HG02798 (cell line): ENCODE data around the gene ERAS.

Source experiments
- ATAC-seq: cut with Tn5 transposase; IDR thresholded peaks from one replicate; pipeline ENCODE4 v1.9.1; 2021; ENCODE audit warnings: mild to moderate bottlenecking; ENCODE audit not compliant: unreplicated experiment, poor library complexity

Gene ERAS, protein sequence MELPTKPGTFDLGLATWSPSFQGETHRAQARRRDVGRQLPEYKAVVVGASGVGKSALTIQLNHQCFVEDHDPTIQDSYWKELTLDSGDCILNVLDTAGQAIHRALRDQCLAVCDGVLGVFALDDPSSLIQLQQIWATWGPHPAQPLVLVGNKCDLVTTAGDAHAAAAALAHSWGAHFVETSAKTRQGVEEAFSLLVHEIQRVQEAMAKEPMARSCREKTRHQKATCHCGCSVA

DNA sequence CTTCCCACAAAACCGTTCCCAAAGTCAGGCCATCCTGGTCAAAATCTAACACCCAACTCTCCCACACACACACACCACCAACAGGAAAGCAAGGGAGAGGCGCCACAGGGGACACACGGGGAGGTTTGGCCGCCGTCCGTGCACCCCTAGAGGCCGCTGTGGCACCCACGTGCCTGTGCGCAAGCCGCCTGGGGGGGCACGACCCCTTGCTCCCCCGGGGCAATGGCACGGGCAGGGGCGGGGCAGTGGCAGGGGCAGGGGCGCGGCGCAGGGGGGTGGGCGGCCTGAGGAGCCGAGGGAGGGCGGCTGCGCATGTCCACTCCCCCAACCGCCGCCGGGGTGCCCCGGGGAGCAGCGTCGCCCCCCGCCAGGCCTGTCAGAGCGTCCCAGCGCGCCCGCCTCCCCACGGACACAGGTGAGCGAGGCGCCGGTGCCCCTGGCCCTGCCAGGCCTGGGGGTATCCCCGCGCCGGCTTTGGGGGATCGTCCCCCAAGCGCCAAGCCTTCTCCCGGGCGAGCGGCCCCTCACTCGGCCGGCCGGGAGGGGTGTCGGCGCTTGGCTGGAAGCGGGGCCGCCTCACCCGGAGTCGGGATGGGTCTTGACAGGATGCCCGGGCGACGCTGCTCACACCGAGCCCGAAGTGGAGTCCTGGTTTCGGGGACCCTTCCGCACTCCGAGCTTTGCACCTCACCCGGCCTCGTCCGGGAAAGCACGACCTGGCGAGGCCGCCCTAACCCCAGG, at the start of gene ERAS:
Gene ERAS (plus strand): TSS at position 379 of the 741 bp plus-strand sequence. CDS start 2,611 bp downstream, outside the sequence.
- no peak for ATAC-seq

DNA sequence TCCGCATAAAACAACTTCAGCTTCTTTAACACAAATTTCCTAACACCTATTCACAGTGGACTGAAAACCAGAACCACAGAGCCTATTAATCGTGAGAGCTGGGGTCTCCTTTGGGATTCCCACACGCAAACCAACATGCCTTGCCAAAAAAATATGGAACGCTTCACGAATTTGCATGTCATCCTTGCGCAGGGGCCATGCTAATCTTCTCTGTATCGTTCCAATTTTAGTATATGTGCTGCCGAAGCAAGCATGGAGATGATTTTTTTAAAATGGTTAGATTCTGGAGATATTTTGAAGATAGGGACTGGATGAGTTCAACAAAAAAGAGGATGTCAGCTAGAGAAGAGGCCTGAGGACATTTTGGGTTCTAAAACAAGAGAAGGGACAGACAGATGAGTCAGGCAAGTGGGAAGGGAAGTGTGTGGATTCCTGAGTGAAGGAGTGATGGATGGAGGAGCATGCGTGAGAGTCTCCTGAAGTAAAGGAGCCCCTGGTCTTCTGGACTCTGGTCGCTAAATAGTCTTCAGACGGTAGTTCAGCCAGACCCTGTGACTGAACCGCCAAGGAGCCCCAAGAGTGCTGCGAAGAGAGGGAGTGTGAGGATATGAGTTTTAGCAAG, 49.4 kb upstream of the ERAS start:
- ATAC-seq, result no peak

DNA sequence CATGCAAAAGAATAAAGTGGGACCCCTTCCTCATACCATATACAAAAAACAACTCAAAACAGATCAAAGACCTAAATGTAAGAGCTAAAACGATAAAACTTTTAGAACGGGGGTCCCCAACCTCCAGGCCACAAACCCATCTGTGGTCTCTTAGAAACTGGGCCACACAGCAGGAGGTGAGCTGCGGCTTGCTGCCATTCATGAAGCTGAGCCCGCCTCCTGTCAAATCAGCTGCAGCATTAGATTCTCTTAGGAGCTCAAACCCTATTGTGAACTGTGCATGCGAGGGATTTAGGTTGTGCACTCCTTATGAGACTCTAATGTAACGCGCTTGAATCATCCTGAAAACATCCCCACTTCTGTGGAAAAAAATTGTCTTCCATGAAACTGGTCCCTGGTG, 46.9 kb upstream of the ERAS start:
- ATAC-seq, result no peak

DNA sequence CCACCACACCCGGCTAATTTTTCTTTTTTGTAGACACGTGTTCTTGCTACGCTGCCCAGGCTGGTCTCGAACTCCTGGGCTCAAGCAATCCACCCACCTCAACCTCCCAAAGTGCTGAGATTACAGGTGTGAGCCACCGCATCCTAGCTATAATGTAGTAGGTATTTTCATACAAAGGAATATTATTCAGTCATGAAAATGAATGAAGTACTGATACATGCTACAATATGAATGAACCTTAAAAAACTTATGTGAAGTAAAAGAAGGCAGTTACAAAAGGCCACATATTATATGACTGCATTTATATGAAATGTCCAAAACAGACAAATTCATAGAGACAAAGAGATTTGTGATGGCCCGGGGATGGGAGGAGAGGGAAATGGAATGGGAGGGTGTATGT, 44.6 kb upstream of the ERAS start:
- no peak for ATAC-seq

DNA sequence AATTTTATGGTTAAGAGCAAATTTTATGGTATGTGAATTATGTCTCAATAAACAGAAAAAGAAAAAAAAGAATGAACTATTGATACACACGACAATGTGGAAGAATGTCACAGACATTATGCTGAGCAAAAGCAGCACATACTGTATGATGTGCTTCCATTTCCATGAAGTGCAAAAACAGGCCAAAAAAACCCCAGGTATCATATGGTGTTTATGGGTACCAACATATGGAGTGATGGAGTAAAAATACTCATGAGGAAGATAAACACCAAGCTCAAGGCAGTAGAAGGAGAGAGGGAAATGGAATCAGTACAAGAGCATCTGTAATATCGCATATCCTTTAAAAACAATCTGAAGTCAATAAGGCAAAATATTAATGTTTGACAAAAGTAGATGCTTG, 44.1 kb upstream of the ERAS start:
- ATAC-seq, result no peak

DNA sequence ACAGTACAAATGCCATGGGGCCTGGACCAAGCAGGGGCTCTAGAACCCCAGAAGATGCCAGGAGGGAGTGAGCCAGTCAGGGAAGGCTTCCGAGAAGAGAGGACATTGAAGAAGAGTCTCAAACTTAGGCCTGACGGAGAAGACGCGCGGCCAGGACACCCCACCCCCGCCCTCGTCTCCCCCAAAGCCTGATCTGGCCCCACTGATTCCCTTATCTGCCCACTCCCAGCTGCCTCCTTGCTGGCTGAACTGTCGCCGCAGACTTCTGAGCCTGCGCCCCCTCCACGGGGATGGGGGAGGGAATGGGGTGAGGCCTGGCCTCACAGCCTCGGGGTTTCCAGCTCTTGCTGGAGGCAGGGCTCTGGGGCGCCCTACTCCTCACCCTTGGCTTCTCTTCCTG, 43.5 kb upstream of the ERAS start:
- ATAC-seq, result no peak

DNA sequence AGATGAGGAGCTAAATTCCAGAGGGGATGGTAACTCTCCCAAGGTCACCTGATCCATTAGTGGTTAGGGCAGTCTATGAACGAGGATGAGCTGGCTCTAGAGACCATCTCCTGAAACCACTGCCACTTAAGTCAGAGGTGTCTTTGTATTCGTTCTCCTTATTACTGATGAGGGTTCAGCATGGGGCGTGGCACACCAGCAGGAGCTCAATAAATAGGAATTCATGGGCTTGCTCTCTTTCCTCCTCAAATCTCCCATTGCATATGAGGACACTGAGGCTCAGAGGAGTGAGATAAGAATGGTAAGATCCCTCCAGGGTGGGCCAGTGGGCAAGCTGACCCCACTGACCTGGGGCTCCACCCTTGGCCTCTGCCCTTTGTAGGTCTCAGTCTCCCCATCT, 41.6 kb upstream of the ERAS start:
- no peak for ATAC-seq

DNA sequence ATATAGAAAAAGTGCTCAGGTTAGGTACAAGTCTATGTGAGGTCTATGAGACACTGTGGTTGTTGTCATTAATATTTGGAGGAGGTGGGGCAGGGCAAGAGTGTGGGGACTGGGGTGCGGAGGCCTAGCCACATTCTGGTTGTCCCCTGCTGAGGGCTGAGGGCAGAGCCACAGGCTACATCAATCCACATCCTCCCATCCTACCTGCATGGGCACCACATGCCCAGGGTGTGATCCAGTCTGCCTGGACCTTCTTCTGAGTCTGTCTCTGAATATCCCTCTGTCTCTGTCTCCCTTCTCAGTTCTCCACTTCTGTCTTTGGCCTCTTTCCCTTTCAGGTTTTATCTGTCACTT, 41.1 kb upstream of the ERAS start:
- ATAC-seq, result no peak

DNA sequence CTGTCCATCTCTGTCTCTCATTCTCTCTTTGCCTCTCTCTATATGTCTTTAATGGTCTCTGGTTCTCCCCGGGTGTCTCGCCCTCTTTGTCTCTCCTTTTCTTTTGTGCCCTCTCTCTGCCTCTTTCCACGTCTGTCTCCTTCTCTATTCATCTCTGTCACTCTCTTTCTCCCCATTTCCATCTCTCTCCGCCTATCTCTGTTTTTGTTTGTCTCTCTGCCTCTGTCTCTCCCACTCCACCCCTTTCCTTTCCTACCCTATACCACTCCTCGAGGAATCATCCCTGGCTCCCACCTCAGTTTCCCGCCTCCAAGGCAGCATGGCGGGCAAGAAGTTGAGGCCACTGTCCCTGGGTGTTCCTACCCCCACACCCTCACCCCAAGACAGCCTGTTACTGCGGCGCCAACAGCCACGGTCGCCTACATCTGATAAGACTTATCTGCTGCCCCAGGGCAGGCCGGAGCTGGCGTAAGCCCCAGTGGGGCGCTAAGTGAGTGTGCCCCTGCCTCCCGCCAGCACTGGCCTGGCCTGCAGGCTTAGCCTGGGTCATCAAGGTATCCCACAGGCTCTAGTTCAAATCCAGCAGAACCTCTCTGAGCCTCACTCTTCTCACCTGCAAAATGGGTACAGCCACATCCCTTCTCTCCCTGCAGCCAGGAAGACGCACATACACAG, 40.6 kb upstream of the ERAS start:
- ATAC-seq, result no peak

DNA sequence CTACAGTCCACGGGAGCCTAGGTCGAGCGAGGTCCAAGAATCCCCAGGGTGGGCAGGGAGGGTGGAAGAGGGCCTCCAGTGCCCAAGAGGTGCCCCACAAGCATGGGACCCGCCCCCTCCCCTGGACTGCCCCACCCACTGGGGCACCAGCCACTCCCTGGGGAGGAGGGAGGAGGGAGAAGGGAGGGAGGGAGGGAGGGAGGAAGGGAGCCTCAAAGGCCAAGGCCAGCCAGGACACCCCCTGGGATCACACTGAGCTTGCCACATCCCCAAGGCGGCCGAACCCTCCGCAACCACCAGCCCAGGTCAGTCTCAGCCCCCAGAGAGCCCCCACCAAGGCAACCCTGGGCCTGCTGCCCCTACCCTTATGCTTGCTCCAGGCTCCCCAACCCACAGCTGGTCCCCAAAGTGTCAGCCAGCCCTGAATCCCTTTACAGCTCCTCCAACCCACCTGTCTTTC, 39.9 kb upstream of the ERAS start, which contains the start of gene GATA1:
Gene GATA1 (plus strand): TSS at position 250 of the 460 bp plus-strand sequence. CDS start 4,520 bp downstream, outside the sequence.
- ATAC-seq, result no peak

DNA sequence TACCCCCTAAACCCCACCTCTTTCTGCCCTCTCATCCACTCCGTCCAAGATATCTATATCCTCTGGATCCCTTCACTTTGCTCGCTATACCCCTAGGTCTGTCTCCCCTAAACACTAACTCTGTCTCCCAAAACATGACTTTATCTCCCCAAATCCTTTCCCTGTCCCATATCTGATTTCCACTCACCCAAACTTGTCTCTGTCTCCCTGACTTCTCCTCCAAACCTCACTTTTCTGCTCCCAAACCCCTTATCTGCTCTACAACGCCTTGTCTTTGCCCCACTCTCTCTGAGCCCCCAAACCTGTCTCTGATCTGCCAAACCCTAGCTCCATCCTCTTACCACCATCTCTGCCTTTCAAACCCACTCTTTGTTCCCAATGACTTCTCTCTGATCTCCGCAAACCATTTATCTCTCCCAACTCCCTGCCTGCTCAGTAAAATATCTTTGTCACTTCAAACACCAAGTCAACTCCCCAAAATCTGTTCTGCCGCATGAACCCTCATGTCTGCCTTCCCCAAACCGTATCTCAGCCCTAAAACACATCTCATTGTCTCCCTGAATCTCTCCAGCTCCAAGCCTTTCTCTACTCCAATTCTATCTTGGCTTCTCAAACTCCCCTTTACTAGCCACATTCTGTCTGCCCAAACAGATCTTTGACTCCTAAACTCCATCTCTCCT, 39.3 kb upstream of the ERAS start:
- no peak for ATAC-seq

DNA sequence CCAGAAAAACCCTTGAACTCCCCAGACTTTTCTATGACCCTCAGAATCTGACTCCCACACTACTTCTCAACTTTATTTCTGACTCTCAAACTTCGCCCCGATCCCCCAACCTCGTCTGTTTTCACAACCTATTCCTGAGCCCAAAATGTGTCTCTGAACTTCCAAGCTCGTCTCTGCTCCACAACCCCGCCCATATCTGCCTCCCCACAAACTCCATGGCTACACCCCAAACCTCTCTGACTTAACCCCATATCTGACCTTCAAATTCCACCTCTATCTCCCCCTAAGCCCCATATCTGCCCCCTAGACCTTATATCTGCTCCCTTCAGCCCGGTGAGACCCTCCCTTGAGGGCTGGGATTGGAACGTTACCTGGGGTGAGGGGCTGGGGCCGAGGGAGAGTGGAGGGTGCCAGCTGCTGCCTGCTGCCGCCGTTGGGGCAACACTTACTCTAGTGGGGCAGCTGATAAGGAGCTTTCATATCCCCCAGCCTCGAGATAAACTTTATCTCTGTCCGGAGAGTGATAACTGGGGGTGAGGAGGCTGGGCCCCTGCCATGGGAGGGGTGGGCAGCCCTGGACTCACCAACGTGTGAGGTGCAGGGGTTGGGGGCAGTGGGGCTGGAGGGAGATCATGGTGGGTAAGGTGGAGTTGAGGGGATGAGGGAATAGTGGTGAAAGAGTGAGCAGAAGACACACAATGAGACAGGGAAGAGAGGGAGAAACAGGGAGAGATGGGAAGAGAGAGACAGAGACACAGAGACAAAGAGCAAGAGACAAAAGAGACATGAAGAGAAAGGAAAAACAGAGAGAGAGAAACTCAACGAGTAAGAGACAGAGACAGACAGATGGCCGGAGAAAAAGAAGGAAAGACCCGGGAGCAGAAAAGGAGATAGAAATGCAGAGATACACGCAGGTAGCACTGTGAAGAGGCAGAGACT, 38.5 kb upstream of the ERAS start:
- ATAC-seq, result no peak

DNA sequence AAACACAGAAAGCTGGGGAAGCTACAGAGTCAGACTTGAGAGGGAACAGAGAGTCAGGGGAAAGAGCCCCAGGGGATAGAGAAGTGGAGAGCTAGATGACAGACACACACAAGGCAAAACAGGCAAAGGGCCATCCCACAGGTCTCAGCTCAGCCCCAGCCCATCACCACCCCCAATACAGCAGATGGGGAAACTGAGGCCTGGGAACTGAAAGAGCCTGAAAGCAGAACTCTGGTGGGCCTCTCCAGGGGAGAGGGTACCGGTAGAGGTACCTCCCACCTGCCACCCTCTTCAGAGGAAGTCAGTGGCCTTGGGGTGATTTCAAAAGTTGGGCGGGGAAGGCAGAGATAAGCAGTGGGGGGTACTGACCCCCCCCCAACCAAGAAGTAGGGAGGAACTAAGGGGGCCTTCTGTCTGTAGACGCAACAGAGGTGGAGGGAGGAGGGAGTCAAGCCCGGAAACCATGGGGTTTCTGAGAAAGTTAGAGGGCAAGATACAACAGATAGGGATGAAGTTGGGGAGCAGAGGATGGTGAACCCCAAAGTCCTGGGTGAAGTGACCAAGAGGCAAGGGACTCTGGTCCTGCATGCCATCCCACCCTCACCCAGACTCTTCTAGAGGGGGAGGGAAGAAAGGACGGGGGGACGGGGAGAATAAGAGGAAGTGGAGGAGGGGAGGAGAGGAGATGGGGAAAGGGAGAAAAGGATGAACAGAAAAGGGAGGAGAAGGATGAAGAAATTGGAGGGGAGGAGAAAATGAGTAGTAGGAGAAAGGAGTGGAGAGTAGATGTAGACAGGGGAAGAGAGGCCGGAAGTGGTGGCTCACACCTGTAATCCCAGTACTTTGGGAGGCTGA, 36.7 kb upstream of the ERAS start:
- no peak for ATAC-seq

DNA sequence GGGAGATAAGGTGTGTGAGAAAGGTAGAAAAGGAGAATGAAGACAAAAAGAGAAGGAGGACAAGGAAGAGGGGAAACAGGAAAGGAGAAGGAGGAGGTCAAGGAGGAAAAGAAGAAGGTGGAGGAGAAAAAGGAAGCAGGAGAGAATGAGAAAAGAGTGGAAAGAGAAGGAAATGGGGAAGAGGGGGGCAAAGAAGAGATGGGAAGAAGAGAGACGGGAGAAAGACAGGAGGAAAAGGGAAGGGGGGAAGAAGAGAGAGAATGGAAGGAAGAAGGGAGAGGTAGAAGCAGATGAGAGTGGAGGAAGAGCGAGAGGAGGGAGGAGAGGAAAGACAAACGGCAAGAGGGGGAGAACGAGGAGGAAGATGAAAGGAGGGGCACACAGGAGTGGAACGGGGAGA, 35.8 kb upstream of the ERAS start:
- no peak for ATAC-seq

DNA sequence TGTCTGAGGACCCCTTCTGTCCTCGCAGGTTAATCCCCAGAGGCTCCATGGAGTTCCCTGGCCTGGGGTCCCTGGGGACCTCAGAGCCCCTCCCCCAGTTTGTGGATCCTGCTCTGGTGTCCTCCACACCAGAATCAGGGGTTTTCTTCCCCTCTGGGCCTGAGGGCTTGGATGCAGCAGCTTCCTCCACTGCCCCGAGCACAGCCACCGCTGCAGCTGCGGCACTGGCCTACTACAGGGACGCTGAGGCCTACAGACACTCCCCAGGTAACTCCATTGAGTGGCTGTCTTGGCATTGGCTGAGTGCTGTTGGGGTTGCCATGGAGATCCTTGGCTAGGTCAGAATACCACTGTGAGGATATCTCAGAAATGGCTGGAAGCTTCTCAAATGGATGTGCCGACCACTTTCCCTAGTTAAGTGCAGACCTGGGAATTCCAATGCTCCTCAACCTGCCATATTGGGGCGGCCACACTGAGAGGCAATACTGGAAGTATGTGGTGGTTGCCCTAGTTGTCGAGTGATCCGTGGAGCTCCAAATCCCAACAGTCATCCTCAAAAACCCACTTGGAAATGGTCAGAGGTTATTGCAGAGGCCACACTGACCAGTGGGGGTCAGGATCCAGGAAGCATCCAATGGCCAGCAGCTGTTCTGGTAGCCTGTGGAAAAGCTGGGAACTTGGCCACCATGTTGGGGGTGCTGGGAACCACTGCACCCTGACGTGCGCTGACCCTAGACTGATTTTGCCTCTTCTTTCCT, 35.1 kb upstream of the ERAS start:
- ATAC-seq, result no peak

DNA sequence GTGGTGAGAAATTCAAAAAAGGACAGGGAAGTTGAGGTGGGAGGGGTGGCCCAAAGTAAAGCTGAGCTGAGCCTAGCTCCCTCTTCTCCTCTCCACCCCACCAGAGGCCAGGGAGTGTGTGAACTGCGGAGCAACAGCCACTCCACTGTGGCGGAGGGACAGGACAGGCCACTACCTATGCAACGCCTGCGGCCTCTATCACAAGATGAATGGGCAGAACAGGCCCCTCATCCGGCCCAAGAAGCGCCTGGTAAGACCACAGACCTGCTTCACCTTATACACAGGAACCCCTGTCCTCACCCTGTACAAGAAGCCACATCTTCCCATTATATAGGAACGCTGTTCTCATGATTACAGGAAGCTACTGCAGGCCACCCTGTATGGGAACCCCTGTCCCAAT, 34.1 kb upstream of the ERAS start:
- ATAC-seq, result no peak

DNA sequence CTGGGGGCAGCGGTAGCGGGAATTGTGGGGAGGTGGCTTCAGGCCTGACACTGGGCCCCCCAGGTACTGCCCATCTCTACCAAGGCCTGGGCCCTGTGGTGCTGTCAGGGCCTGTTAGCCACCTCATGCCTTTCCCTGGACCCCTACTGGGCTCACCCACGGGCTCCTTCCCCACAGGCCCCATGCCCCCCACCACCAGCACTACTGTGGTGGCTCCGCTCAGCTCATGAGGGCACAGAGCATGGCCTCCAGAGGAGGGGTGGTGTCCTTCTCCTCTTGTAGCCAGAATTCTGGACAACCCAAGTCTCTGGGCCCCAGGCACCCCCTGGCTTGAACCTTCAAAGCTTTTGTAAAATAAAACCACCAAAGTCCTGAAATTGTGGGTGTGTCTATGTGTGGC, 32.4 kb upstream of the ERAS start:
- no peak for ATAC-seq
